Fibroblast of skin of right biceps (primary cell): ENCODE measurements around the gene SLC26A5.
A peak's percentile ranks its signal among the peaks of the same experiment; 100 is the strongest.
"Not testable (repeated sequence)": the region's sequence is repeated elsewhere in the genome, so short reads cannot be mapped to it uniquely, and the experiment has no call there.

ENCODE experiments used
- DNase-seq: peaks from one replicate; pipeline ENCODE4 v3.0.0-alpha.2; 2013

The SLC26A5 gene, protein sequence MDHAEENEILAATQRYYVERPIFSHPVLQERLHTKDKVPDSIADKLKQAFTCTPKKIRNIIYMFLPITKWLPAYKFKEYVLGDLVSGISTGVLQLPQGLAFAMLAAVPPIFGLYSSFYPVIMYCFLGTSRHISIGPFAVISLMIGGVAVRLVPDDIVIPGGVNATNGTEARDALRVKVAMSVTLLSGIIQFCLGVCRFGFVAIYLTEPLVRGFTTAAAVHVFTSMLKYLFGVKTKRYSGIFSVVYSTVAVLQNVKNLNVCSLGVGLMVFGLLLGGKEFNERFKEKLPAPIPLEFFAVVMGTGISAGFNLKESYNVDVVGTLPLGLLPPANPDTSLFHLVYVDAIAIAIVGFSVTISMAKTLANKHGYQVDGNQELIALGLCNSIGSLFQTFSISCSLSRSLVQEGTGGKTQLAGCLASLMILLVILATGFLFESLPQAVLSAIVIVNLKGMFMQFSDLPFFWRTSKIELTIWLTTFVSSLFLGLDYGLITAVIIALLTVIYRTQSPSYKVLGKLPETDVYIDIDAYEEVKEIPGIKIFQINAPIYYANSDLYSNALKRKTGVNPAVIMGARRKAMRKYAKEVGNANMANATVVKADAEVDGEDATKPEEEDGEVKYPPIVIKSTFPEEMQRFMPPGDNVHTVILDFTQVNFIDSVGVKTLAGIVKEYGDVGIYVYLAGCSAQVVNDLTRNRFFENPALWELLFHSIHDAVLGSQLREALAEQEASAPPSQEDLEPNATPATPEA

DNA sequence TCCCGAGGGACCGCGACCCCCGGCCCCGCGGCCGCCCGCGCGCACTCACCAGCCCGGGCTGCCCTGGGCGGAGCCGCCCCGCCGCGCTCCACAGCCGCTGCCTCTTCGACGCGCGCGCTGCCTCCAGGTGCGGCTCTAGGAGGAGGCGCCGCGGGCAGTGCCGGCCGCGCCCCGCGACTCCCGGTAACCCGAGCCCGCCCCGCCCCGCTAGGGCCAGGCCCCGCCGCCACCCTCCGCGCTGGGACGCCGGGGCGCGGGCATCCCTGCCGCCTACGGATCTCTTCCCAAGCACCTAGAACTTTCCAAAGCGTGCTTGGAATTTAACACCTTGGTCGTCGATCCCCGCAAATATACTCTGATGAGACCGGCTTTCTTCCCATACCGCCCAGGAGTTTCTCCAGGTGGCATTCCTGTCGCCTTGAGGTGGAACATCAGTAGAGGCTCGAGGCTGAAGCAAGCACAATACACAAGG is at the start of gene SLC26A5:
Gene SLC26A5 (minus strand): TSS at position 159 of the 472 bp plus-strand sequence. CDS start 24,693 bp downstream, outside the sequence.
- no peak for DNase-seq

GRCh38 chr7:103487419-103487818 is 41.4 kb upstream of the SLC26A5 start:
- no peak for DNase-seq

- not testable (repeated sequence) for DNase-seq
Observed at GRCh38 chr7:103486873-103487272, 40.9 kb upstream of the SLC26A5 start.

DNA sequence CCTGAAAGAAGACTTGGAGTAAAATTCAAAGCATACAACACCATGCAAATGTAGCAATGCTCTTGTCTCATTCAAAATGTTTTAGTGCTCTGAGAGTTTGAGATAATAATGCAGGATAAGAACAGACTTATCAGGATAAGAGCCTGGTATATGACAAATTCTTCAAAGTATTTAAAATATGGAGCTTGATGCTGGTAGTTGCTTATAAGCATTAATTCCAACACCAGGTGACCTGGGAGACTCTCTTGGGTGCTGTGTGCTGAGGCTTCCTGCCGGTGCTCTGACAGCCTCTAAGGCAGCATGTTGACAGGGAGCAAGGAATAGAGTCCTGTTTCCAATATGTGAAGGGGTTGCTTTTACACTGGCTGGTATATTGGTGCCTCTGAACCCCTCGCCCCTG is 34.8 kb upstream of the SLC26A5 start:
- DNase-seq: no peak

DNA sequence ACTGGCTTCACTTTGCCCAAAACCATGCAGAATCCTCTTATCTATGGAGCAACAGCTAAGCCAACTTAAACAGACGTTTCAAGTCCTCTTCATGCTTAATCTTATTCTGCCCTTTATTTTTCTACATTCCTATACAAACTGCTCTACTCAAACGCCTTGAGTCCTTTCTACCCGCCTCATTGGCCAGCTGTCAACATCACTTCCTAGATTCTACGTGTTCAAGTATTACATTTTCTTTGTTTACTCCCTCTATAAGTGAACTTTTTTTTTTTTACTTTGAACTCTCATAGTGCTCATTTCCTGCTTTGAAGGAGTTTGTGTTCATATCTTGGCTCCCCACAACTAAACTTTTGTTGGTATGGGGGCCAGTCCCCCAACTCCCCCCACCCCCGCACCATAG is 28.9 kb upstream of the SLC26A5 start:
- DNase-seq: no peak

DNA sequence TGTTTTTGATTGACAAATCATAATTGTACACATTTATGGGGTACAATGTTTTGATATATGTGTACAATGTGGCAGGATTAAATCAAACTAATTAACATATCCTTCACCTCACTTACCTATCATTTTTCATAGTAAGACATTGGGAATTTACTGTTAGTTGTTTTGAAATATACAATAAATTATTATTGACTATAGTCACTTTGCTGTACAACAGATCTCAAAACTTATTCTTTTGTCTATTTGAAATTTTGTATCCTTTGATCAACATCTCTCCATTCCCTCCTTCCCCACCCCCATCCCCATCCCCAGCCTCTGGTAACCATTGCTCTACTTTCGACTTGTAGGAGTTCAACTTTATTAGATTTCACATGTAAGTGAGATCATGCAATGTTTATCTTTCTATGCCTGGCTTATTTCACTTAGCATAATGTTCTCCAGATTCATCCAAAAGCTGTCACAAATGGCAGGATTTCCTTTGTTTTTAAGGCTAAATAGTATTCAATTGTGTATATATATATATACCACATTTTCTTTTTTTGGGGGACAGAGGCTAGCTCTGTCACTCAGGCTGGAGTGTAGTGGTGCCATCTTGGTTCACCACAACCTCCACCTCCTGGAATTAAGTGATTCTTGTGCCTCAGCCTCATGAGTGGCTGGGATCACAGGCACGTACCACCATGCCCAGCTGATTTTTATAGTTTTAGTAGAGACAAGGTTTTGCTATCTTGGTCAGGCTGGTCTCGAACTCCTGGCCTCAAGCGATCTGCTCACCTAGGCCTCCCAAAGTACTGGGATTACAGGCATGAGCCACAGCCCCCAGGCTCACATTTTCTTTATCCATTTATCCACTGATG is 23.3 kb upstream of the SLC26A5 start:
- DNase-seq: no peak

DNA sequence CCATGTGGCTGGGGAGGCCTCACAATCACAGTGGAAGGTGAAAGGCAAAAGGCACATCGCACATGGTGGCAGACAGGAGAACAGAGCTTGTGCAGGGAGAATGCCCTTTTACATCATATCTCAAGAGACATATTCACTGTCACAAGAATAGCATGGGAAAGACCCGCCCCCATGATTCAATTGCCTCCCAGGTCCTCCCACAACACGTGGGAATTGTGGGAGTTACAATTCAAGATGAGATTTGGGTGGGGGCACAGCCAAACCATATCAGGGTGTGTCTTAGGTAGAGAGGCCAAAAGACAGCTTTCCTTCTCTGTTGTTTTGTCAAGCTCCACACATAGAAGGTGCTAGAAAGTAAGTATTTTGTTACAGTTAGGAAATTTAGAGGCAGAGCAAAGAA is 20.8 kb upstream of the SLC26A5 start:
- DNase-seq: no peak

GRCh38 chr7:103462358-103462757 is 16.4 kb upstream of the SLC26A5 start:
- no peak for DNase-seq

DNA sequence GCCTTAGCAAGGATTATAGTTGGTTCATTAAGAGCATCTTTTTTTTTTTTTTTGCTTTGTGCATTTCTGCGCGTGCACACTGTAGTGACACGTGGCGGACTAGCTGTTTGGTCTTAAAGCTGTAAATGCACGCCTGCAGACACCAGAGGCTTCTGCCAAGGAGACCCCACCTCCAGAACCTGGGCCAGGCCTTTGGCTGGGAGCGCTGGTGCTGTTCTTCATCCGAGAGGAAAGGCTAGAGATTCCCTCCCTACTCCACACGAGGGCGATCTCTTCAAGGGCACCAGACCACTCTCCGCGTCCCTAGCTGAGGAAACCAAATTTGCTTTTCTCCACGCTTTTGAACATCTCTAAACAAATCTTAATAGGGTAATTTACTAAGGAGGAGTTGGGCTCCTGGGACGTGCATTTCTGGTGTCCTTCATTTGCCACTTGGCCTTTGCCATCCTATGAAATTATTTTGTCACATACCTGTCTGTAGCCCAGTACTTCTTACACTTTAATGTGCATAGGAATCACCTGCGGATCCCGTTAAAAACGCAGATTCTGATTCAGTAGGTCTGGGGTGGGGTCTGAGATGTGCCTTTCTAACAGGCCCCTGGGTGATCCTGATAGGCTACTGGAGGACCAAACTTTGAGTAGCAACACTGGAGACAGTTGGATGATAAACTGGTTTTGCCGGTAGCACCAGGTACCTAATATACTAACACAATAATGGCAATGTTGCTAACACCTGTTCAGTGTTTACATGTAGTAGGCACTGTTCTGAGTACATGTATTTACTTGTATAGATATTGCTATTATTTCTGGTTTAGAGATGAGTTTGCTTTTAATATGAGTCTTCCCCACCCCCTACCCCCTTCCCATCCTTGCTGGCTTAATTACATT is 1.3 kb upstream of the SLC26A5 start:
- peak; percentile 20 for DNase-seq

DNA sequence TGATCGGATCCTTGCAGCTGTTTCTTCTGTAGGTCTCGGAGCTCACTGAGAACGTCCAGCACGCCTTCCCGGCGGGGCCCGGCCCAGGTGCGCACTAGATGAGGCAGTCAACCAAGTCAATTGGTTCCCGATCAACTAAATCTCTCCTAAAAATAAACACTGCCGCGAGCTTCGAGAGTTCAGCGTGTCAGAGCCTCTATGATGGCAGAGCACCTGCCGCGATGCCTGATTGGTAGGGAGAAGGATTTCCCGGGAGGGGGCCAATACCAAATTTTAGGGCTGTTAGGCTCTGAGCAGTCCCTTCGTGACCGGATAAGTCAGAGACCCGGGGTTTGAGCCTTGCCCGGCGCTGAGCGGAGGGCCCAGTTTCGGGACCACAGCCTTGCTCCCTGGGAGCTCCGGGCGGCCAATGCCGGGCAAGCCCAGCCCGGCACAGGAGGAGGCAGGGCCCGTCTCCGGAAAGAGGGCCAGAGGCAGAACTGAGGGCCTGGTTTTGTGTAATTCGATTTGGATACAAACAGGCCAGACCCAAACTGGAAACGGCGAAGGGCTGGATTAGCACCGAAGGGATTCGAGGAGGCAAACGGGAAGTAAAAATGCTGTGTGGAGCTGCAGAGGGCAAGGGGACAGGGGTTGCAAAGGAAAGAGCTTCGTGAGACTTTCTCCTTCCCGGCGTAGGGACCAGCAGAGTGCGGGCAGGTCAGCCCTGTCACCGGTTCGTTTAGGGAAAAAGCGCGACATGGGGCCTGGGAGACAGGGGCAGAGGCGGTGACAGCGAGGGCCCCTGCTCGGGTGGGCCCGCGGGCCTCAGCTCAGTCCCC is 569 bp downstream of the SLC26A5 start:
- no peak for DNase-seq

GRCh38 chr7:103439661-103440060 is 6.3 kb downstream of the SLC26A5 start:
- DNase-seq: no peak

- no peak for DNase-seq
Observed at GRCh38 chr7:103437623-103438022, 8.4 kb downstream of the SLC26A5 start.

DNA sequence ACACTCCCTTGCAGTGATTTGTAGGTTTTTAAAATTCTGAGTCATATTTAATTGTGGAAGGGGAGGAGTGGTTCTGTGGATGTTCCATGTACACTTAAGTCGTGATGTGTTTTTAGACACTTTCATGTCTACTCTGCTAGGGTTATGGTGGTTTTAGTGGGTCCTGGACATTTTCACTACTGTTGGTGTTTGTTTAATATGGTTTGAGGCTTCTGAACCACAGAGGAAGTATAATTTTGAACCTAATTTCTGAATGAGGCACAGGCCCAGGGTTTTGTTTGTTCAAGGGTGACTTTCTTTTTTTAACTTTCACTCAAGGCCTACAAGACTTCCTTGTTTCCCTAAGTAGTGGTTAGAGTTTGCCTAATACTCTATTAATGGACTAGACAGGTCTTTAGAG is 13.3 kb downstream of the SLC26A5 start:
- DNase-seq: no peak

DNA sequence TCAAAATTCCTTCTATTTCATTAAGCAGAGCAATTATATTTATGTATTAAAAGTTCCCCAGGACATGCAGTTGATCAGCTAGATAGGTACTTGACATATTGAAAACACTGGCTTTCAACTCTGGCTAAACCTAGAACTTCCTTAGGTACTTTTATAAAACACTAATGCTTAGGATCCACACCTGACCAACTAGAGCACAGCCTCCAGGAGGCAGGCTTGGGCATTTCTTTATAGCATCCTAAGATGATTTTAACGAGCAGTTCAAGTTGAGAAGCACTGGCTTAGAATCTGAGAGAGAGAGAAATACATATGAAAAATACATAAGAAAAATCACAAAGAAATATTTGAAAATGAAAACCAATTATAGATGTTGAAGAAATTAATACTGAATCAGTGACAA is 20.8 kb downstream of the SLC26A5 start:
- DNase-seq: no peak

- no peak for DNase-seq
Observed at GRCh38 chr7:103423467-103424179, 22.4 kb downstream of the SLC26A5 start.

DNA sequence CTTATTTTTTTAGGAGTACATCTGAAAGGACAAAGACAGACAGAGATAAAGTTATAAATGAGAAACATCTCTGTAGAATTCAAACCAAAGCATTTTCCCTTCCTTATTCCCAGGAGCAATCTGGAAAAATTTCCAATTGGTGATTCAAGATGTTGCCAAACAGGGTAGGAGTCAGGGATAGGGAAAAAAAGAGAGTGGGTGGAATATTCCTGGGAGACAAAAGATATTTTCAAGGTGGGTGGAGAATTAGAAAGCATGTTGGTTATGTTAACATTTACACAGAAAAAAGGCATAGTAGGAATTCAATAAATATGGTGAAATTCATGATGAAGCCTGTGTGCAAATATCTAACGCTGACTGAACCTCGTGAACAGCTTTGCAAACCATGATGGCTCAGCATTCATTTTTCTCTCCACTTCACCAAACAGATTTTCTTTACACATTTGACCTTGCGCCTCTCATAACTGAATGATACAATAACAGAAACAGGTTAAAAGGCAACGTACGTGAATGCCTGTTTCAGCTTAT is 25.1 kb downstream of the SLC26A5 start:
- no peak for DNase-seq

DNA sequence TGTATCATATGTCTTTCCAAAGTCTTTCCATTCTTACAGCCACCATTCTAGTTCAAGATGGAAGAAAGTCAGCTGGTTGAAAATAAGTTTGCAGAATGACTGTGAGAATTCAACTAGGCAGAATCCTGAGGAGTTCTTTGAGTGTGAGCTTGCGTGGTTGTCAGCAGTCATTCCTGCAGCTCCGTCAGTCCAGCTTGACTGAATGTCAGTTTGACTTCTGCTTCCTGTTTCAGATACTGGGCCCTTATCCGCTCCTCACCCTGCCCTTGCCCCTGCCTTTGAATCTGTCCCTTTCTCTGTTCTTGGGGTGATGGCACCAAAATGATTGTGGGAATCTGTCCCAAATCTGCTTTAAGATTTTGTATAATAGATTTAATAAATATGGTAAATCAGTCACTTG is 27.8 kb downstream of the SLC26A5 start:
- no peak for DNase-seq

DNA sequence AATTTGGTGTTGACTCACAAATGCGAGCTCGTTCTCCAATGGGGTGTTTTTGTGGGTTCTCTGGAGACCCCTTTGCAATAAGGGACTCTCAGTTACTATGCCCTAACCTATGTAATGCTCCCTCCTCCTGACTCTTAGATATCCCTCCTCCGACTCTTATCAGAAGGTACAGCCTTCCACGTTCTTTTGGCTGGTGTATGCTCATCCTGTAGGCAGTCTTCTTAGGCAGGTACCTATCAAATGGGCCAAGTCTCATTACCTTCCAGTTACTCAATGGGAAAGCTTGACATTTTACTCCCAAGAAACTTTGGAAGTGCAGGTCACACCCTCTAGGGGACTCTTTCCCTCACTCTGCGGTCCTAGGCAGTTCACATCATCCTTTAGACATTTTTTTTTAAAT is 32.6 kb downstream of the SLC26A5 start:
- DNase-seq: no peak

- no peak for DNase-seq
Observed at GRCh38 chr7:103412151-103412550, 33.9 kb downstream of the SLC26A5 start.
